ENCODE results near the gene RALGAPA2.
A peak's percentile ranks its signal among the peaks of the same experiment; 100 is the strongest.

RALGAPA2 gene

GRCh38 chr20:20697325-20697845 is 15.1 kb downstream of the RALGAPA2 start:
- no peak for DNase-seq (ENCODE audit: low read depth)
- no peak for TF ChIP-seq MYC (IDR thresholded peaks at IDR 0.05; ENCODE audit: low read depth, low read length)
- no peak for TF ChIP-seq MAX (IDR thresholded peaks at IDR 0.05; ENCODE audit: low read depth, low read length)
- TF ChIP-seq CTCF (IDR thresholded peaks at IDR 0.05; ENCODE audit: low read depth, low read length): no peak
- no peak for TF ChIP-seq POLR2A (IDR thresholded peaks at IDR 0.05; ENCODE audit: extremely low read depth, insufficient read length)
- no peak overlapping the region for H3K4me3 ChIP-seq (ENCODE audit: low read depth, low read length)

- no peak overlapping the region for H3K4me3 ChIP-seq (ENCODE audit: low read depth, low read length)
- TF ChIP-seq MAX (IDR thresholded peaks at IDR 0.05; ENCODE audit: low read depth, low read length) (no peak), CTCF (IDR thresholded peaks at IDR 0.05; ENCODE audit: low read depth, low read length) (no peak), POLR2A (IDR thresholded peaks at IDR 0.05; ENCODE audit: extremely low read depth, insufficient read length) (no peak), MYC (IDR thresholded peaks at IDR 0.05; ENCODE audit: low read depth, low read length) (no peak)
- DNase-seq (ENCODE audit: low read depth): no peak
Observed at GRCh38 chr20:20695250-20695816, 17.1 kb downstream of the RALGAPA2 start.

GRCh38 chr20:20694591-20694990 is 17.9 kb downstream of the RALGAPA2 start:
- no peak overlapping the region for H3K4me3 ChIP-seq (ENCODE audit: low read depth, low read length)
- no peak for TF ChIP-seq MAX (IDR thresholded peaks at IDR 0.05; ENCODE audit: low read depth, low read length)
- no peak for TF ChIP-seq POLR2A (IDR thresholded peaks at IDR 0.05; ENCODE audit: extremely low read depth, insufficient read length)
- no peak for TF ChIP-seq CTCF (IDR thresholded peaks at IDR 0.05; ENCODE audit: low read depth, low read length)
- TF ChIP-seq MYC (IDR thresholded peaks at IDR 0.05; ENCODE audit: low read depth, low read length): no peak
- no peak for DNase-seq (ENCODE audit: low read depth)

GRCh38 chr20:20692587-20692986 is 19.9 kb downstream of the RALGAPA2 start:
- H3K4me3 ChIP-seq (ENCODE audit: low read depth, low read length): no peak overlapping the region
- no peak for DNase-seq (ENCODE audit: low read depth)
- TF ChIP-seq MYC (IDR thresholded peaks at IDR 0.05; ENCODE audit: low read depth, low read length) (no peak), POLR2A (IDR thresholded peaks at IDR 0.05; ENCODE audit: extremely low read depth, insufficient read length) (no peak), CTCF (IDR thresholded peaks at IDR 0.05; ENCODE audit: low read depth, low read length) (no peak), MAX (IDR thresholded peaks at IDR 0.05; ENCODE audit: low read depth, low read length) (no peak)

- TF ChIP-seq MYC (IDR thresholded peaks at IDR 0.05; ENCODE audit: low read depth, low read length): no peak
- TF ChIP-seq POLR2A (IDR thresholded peaks at IDR 0.05; ENCODE audit: extremely low read depth, insufficient read length): no peak
- TF ChIP-seq CTCF (IDR thresholded peaks at IDR 0.05; ENCODE audit: low read depth, low read length): no peak
- no peak for TF ChIP-seq MAX (IDR thresholded peaks at IDR 0.05; ENCODE audit: low read depth, low read length)
- peak; percentile 72 for DNase-seq (ENCODE audit: low read depth)
- H3K4me3 ChIP-seq (ENCODE audit: low read depth, low read length): no peak overlapping the region
Observed at GRCh38 chr20:20691477-20692235, 20.8 kb downstream of the RALGAPA2 start.
